Measurements from ENCODE around the gene ZFHX3. TPM values are rescaled to one million over a fixed set of nuclear protein-coding genes. Genes with fewer than 3 reads are reported as not detected.

Gene ZFHX3
- polyA plus RNA-seq, 1 donor (not counting 4 experiments of a cell fraction or from before 2014, with no cell fraction given), result 1.2 TPM

GRCh38 chr16:73016488-73016830 lies 31.5 kb downstream of the ZFHX3 start:
- dilution Hi-C loops (cut with MboI; ENCODE audit: extremely low pct_ligation_motif_present, low sequenced_read_pairs), result no loop called here
- H3K4me1 ChIP-seq (ENCODE audit: control insufficient read depth, extremely low read depth, insufficient read depth, low read length), result peaks cover 18% of the 10 kb centered on the region
- no peaks in the 10 kb centered on the region for H3K36me3 ChIP-seq (ENCODE audit: control insufficient read depth in 2 of 2, extremely low read depth in 1 of 2, insufficient read depth in 2 of 2, low read length in 2 of 2)
- H3K27me3 ChIP-seq (ENCODE audit: control insufficient read depth, extremely low read depth, insufficient read depth, low read length), result peaks cover 8% of the 10 kb centered on the region
- FAIRE-seq (no peak), DNase-seq (ENCODE audit: low read depth, low spot score) (no peak)
- no peak overlapping the region for H3K27ac ChIP-seq (ENCODE audit: control insufficient read depth, insufficient read depth, low read length)
- H3K9me3 ChIP-seq (ENCODE audit: control insufficient read depth, low read depth, low read length), result no peaks in the 10 kb centered on the region
- H3K9me1 ChIP-seq (ENCODE audit: control insufficient read depth, extremely low read depth, insufficient read depth, low read length), result no peaks in the 10 kb centered on the region
- TF ChIP-seq, protein P1, sequence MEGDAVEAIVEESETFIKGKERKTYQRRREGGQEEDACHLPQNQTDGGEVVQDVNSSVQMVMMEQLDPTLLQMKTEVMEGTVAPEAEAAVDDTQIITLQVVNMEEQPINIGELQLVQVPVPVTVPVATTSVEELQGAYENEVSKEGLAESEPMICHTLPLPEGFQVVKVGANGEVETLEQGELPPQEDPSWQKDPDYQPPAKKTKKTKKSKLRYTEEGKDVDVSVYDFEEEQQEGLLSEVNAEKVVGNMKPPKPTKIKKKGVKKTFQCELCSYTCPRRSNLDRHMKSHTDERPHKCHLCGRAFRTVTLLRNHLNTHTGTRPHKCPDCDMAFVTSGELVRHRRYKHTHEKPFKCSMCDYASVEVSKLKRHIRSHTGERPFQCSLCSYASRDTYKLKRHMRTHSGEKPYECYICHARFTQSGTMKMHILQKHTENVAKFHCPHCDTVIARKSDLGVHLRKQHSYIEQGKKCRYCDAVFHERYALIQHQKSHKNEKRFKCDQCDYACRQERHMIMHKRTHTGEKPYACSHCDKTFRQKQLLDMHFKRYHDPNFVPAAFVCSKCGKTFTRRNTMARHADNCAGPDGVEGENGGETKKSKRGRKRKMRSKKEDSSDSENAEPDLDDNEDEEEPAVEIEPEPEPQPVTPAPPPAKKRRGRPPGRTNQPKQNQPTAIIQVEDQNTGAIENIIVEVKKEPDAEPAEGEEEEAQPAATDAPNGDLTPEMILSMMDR (optimal IDR thresholded peaks at IDR 0.05 in 1 of 3, IDR thresholded peaks at IDR 0.05 in 1 of 3, conservative IDR thresholded peaks at IDR 0.05 in 1 of 3; ENCODE audit: extremely low read depth in 1 of 3, insufficient read depth in 2 of 3, low read length in 3 of 3), result no peak
- no peak for TF ChIP-seq EZH2 (IDR thresholded peaks at IDR 0.05; ENCODE audit: low read length)
- peaks cover 20% of the 10 kb centered on the region for H3K79me2 ChIP-seq (ENCODE audit: control insufficient read depth, insufficient read depth, low read length)
- no peak overlapping the region for H2AFZ ChIP-seq (ENCODE audit: control insufficient read depth, low read length)
- no peak overlapping the region for H3K4me3 ChIP-seq (ENCODE audit: control insufficient read depth in 2 of 3, extremely low read depth in 1 of 3, insufficient read depth in 2 of 3, low read depth in 1 of 3, low read length in 3 of 3)
- peaks cover 27% of the 10 kb centered on the region for H4K20me1 ChIP-seq (ENCODE audit: control insufficient read depth, extremely low read depth, insufficient read depth, low read length)
- H3K4me2 ChIP-seq (ENCODE audit: control insufficient read depth, extremely low read depth, insufficient read depth, low read depth, low read length), result no peak overlapping the region
- no peak overlapping the region for H3K9ac ChIP-seq (ENCODE audit: control insufficient read depth, extremely low read depth, insufficient read depth, low read length)

DNA sequence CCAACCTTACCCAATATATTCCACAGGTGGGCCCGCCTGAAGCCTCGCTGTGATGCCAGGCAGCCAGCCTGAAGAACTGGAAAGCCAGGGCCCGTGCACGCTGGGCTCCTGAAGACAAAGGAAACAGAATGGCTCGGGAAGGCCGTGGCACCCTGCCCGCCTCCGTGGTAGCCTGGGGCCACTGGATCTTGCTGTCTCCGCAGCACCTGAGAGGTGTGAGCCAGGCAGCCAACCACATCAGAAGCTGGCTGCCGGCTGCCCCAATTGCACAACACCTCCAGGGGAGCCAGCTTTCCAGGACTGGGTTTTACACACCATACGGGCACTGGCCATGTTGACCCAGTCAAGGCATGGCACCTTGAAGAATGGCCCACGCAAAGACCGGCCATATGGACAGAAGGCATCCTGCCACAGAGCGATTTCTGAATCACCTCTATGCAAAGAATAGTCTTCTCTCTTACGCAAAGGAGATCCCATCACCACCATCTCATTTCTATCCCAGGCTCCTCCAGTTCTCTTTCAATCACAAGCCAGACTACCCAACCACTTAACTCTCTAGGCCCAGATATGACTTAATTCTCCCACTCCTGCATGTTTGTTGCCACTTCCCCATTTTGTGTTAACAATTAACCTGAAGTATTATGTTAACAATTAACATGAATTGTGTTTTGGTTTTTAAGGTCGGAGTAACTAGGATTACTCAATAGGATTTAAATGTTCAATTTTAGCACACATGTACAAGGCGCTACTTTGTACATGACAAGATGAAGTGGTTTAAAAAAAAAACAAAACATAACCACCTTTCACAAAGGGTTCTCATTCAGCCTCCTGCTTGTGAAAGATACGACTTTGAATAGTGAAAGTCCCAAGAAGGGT lies 32.1 kb downstream of the ZFHX3 start:
- H3K9me1 ChIP-seq (ENCODE audit: control insufficient read depth, extremely low read depth, insufficient read depth, low read length), result no peaks in the 10 kb centered on the region
- no peak overlapping the region for H2AFZ ChIP-seq (ENCODE audit: control insufficient read depth, low read length)
- FAIRE-seq, result peak; percentile 55
- H3K4me2 ChIP-seq (ENCODE audit: control insufficient read depth, extremely low read depth, insufficient read depth, low read depth, low read length), result peak overlapping the region; percentile 48
- no peaks in the 10 kb centered on the region for H3K36me3 ChIP-seq (ENCODE audit: control insufficient read depth in 2 of 2, extremely low read depth in 1 of 2, insufficient read depth in 2 of 2, low read length in 2 of 2)
- no peaks in the 10 kb centered on the region for H3K9me3 ChIP-seq (ENCODE audit: control insufficient read depth, low read depth, low read length)
- TF ChIP-seq, protein P1 (optimal IDR thresholded peaks at IDR 0.05 in 1 of 3, IDR thresholded peaks at IDR 0.05 in 1 of 3, conservative IDR thresholded peaks at IDR 0.05 in 1 of 3; ENCODE audit: extremely low read depth in 1 of 3, insufficient read depth in 2 of 3, low read length in 3 of 3), result no peak
- no peak for TF ChIP-seq EZH2 (IDR thresholded peaks at IDR 0.05; ENCODE audit: low read length)
- H3K79me2 ChIP-seq (ENCODE audit: control insufficient read depth, insufficient read depth, low read length), result peaks cover 20% of the 10 kb centered on the region
- peak; percentile 42 for DNase-seq (ENCODE audit: low read depth, low spot score)
- H4K20me1 ChIP-seq (ENCODE audit: control insufficient read depth, extremely low read depth, insufficient read depth, low read length), result peaks cover 27% of the 10 kb centered on the region
- peaks cover 18% of the 10 kb centered on the region for H3K4me1 ChIP-seq (ENCODE audit: control insufficient read depth, extremely low read depth, insufficient read depth, low read length)
- dilution Hi-C loops (cut with MboI; ENCODE audit: extremely low pct_ligation_motif_present, low sequenced_read_pairs), result no loop called here
- H3K27me3 ChIP-seq (ENCODE audit: control insufficient read depth, extremely low read depth, insufficient read depth, low read length), result peaks cover 8% of the 10 kb centered on the region
- no peak overlapping the region for H3K9ac ChIP-seq (ENCODE audit: control insufficient read depth, extremely low read depth, insufficient read depth, low read length)
- H3K4me3 ChIP-seq (ENCODE audit: control insufficient read depth in 2 of 3, extremely low read depth in 1 of 3, insufficient read depth in 2 of 3, low read depth in 1 of 3, low read length in 3 of 3), result no peak overlapping the region
- H3K27ac ChIP-seq (ENCODE audit: control insufficient read depth, insufficient read depth, low read length), result no peak overlapping the region
